Endothelial cell of umbilical vein (primary cell): ENCODE measurements around the gene LRRTM4. TPM values are rescaled to one million over a fixed set of nuclear protein-coding genes. Genes with fewer than 3 reads are reported as not detected.

Experiments
- BruUV-seq: library from RNA; stranded (reverse); fragments of 400-500 nt; replicated peaks from 2 replicates; lab custom pipeline; 2021; lab: Mats Ljungman, UMichigan
- CTCF ChIA-PET: fragments of 300-600, 350-600 bp; sonication (Branson Sonifier 250); formaldehyde crosslinking; loops from one replicate; lab custom pipeline; 2021; ENCODE audit warnings: antibody characterized with exemption, inconsistent platforms; lab: Charles Lee
- POLR2A ChIA-PET: fragments of 300-600, 350-600 bp; sonication (Branson Sonifier 250); formaldehyde crosslinking; loops from one replicate; lab custom pipeline; 2021; ENCODE audit warnings: antibody characterized with exemption, inconsistent platforms; lab: Charles Lee
- DNase-seq: peaks from one replicate; pipeline ENCODE4 v3.0.0-alpha.2; 2011; ENCODE audit warnings: low read depth, low spot score
- FAIRE-seq: peaks from 2 replicates; lab custom pipeline; 2011; peaks lifted over from hg19 to GRCh38; lab: Jason Lieb, UNC
- H2AFZ ChIP-seq: 2 replicates; pipeline ENCODE4 v1.6.0; 2012; ENCODE audit warnings: low read depth, low read length, control low read depth, inconsistent platforms
- H3K27ac ChIP-seq: 2 replicates; pipeline ENCODE4 v1.5.1; 2011; ENCODE audit warnings: low read depth, mild to moderate bottlenecking, control low read depth, low read length, moderate library complexity; ENCODE audit not compliant: insufficient read depth
- H3K27me3 ChIP-seq, 2 experiments: 2 replicates each; pipeline versions ENCODE4 v1.6.0 to v1.6.1; 2011; ENCODE audit warnings: low read length in 2 of 2, mixed read lengths in 1 of 2; ENCODE audit not compliant: control insufficient read depth in 2 of 2, insufficient read depth in 2 of 2
- H3K36me3 ChIP-seq, 2 experiments: 2 replicates in 1 of 2; 3 replicates in 1 of 2; pipeline ENCODE4 v1.5.1; 2011; ENCODE audit warnings: low read length in 2 of 2, mild to moderate bottlenecking in 1 of 2, moderate library complexity in 1 of 2; ENCODE audit not compliant: control insufficient read depth in 2 of 2, insufficient read depth in 2 of 2; ENCODE audit errors: extremely low read depth in 1 of 2
- H3K4me1 ChIP-seq: 3 replicates; pipeline ENCODE4 v1.5.1; 2011; ENCODE audit warnings: mild to moderate bottlenecking, low read length; ENCODE audit not compliant: control insufficient read depth, insufficient read depth; ENCODE audit errors: extremely low read depth
- H3K4me2 ChIP-seq: 2 replicates; pipeline ENCODE4 v1.6.1; 2011; ENCODE audit warnings: low read length, control low read depth, mixed read lengths; ENCODE audit not compliant: insufficient read depth
- H3K4me3 ChIP-seq, 3 experiments: fragments of 200-600 bp in 1 of 3; sonication (generic), shearing (Covaris generic) in 1 of 3; replicated peaks in 1 of 3; 2 replicates each; pipeline ENCODE4 v1.5.1; 2011 to 2016; ENCODE audit warnings: control low read depth in 3 of 3, low read length in 3 of 3, mild to moderate bottlenecking in 2 of 3, inconsistent platforms in 1 of 3, low read depth in 1 of 3, moderate library complexity in 1 of 3; ENCODE audit not compliant: insufficient read depth in 1 of 3
- H3K79me2 ChIP-seq: 2 replicates; pipeline ENCODE4 v1.6.0; 2012; ENCODE audit warnings: low read length, inconsistent platforms; ENCODE audit not compliant: control insufficient read depth, insufficient read depth
- H3K9ac ChIP-seq: replicated peaks from 2 replicates; pipeline ENCODE3; 2011; ENCODE audit warnings: low read length, control low read depth; ENCODE audit not compliant: insufficient read depth; ENCODE audit errors: extremely low read depth
- H3K9me1 ChIP-seq: replicated peaks from 3 replicates; pipeline ENCODE4 v1.6.0; 2011; ENCODE audit warnings: mild to moderate bottlenecking, low read length; ENCODE audit not compliant: control insufficient read depth, insufficient read depth; ENCODE audit errors: extremely low read depth
- H3K9me3 ChIP-seq: replicated peaks from 2 replicates; pipeline ENCODE4 v1.5.1; 2012; ENCODE audit warnings: low read length, inconsistent platforms; ENCODE audit not compliant: control insufficient read depth, insufficient read depth
- H4K20me1 ChIP-seq: replicated peaks from 2 replicates; pipeline ENCODE3; 2011; ENCODE audit warnings: mild to moderate bottlenecking, low read length; ENCODE audit not compliant: control insufficient read depth, insufficient read depth; ENCODE audit errors: extremely low read depth
- EZH2 ChIP-seq: IDR thresholded peaks from 2 replicates; pipeline ENCODE4 v1.6.1; 2012; ENCODE audit warnings: borderline replicate concordance, low read depth, mild to moderate bottlenecking, moderate library complexity, low read length, inconsistent platforms; ENCODE audit not compliant: severe bottlenecking
- FOS ChIP-seq: IDR thresholded peaks from 2 replicates; pipeline ENCODE4 v1.6.1; 2011; ENCODE audit warnings: mild to moderate bottlenecking, low read length, moderate library complexity, borderline replicate concordance; ENCODE audit not compliant: insufficient read depth
- GATA2 ChIP-seq: IDR thresholded peaks from 2 replicates; pipeline ENCODE4 v1.7.0; 2011; ENCODE audit warnings: low read depth, mild to moderate bottlenecking, moderate library complexity, mixed read lengths, low read length; ENCODE audit not compliant: insufficient read length, insufficient read depth
- JUN ChIP-seq: IDR thresholded peaks from 2 replicates; pipeline ENCODE4 v1.6.1; 2011; ENCODE audit warnings: borderline replicate concordance, low read depth; ENCODE audit not compliant: insufficient read length, insufficient read depth
- MAX ChIP-seq: IDR thresholded peaks from 2 replicates; pipeline ENCODE4 v1.6.1; 2011; ENCODE audit not compliant: insufficient read depth, insufficient read length
- MYC ChIP-seq: IDR thresholded peaks from one replicate; pipeline ENCODE4 v1.6.1; 2011; ENCODE audit warnings: mild to moderate bottlenecking, low read depth, low read length
- POLR2A ChIP-seq: IDR thresholded peaks from 2 replicates; pipeline ENCODE4 v1.6.1; 2012; ENCODE audit warnings: low read depth, mild to moderate bottlenecking, control low read depth, low read length
- POLR2AphosphoS5 ChIP-seq: IDR thresholded peaks from 2 replicates; pipeline ENCODE4 v1.6.1; 2012; ENCODE audit warnings: low read depth, mild to moderate bottlenecking, control low read depth, low read length, moderate library complexity; ENCODE audit not compliant: insufficient read depth
- dilution Hi-C: fragments of 300-500 bp; cut with MboI; formaldehyde crosslinking; loops from one replicate; pipeline ENCODE4 v1.15.0; 2019; ENCODE audit warnings: low sequenced_read_pairs; ENCODE audit not compliant: extremely low pct_ligation_motif_present
- intact Hi-C: fragments of 100-400 bp; cut with micrococcal nuclease; formaldehyde crosslinking; loops from one replicate; pipeline ENCODE4 v1.10.0; 2022
- polyA plus RNA-seq, 4 experiments: library from polyadenylated mRNA; depleted of rRNA in 3 of 4; stranded (reverse) in 3 of 4; unstranded in 1 of 4; fragments of >200 nt; gene quantifications; 2 replicates each; pipeline versions ENCODE4 v1.2.1 to v1.2.3, GENCODE V29; 2011 to 2012; ENCODE audit warnings: missing spikeins in 1 of 4
- total RNA-seq: library from RNA; stranded (reverse); gene quantifications from 2 replicates; pipeline ENCODE4 v1.2.3, GENCODE V29; 2021
- TF ChIP-seq, protein P1 (sequence below), 2 donors: IDR thresholded peaks; 1 replicate in 1 of 2; 2 replicates in 1 of 2; pipeline ENCODE4 v1.5.1; 2011; ENCODE audit warnings: low read length in 2 of 2, mild to moderate bottlenecking in 2 of 2, moderate library complexity in 2 of 2, control low read depth in 1 of 2, inconsistent platforms in 1 of 2, low read depth in 1 of 2; ENCODE audit not compliant: insufficient read depth in 1 of 2; ENCODE audit errors: extremely low read depth in 1 of 2

Gene LRRTM4
- total and polyA plus RNA-seq, 2 donors (not counting 3 experiments of a cell fraction or from before 2014, with no cell fraction given): not detected

GRCh38 chr2:76731157-76731556, 791.0 kb downstream of the LRRTM4 start:
- POLR2A ChIA-PET: no interaction called here
- TF ChIP-seq, protein P1, sequence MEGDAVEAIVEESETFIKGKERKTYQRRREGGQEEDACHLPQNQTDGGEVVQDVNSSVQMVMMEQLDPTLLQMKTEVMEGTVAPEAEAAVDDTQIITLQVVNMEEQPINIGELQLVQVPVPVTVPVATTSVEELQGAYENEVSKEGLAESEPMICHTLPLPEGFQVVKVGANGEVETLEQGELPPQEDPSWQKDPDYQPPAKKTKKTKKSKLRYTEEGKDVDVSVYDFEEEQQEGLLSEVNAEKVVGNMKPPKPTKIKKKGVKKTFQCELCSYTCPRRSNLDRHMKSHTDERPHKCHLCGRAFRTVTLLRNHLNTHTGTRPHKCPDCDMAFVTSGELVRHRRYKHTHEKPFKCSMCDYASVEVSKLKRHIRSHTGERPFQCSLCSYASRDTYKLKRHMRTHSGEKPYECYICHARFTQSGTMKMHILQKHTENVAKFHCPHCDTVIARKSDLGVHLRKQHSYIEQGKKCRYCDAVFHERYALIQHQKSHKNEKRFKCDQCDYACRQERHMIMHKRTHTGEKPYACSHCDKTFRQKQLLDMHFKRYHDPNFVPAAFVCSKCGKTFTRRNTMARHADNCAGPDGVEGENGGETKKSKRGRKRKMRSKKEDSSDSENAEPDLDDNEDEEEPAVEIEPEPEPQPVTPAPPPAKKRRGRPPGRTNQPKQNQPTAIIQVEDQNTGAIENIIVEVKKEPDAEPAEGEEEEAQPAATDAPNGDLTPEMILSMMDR (IDR thresholded peaks at IDR 0.05; ENCODE audit: extremely low read depth in 1 of 2, insufficient read depth in 1 of 2, low read depth in 1 of 2, low read length in 2 of 2): no peak
- no peak for TF ChIP-seq MAX
- no peak for TF ChIP-seq JUN
- TF ChIP-seq MYC: no peak
- no peak for FAIRE-seq

GRCh38 chr2:76730021-76730420, 792.2 kb downstream of the LRRTM4 start:
- Histone ChIP-seq H3K79me2 (no peaks in the 10 kb centered on the region), H3K9me3 (no peaks in the 10 kb centered on the region), H2AFZ (no peak overlapping the region), H4K20me1 (no peaks in the 10 kb centered on the region), H3K4me1 (no peaks in the 10 kb centered on the region), H3K36me3 (no peaks in the 10 kb centered on the region), H3K27me3 (no peaks in the 10 kb centered on the region), H3K27ac (no peak overlapping the region), H3K9me1 (no peaks in the 10 kb centered on the region), H3K4me3 (no peak overlapping the region), H3K9ac (no peak overlapping the region), H3K4me2 (no peak overlapping the region)
- ChIA-PET POLR2A (no interaction called here), CTCF (no interaction called here)
- dilution Hi-C loops: no loop called here
- FAIRE-seq (no peak), DNase-seq (no peak)
- intact Hi-C loops: no loop called here
- no TSS peak for BruUV-seq
- TF ChIP-seq JUN (no peak), GATA2 (no peak), MYC (no peak), FOS (no peak), EZH2 (no peak), MAX (no peak), POLR2AphosphoS5 (no peak), POLR2A (no peak)
- TF ChIP-seq, protein P1 (IDR thresholded peaks at IDR 0.05; ENCODE audit: extremely low read depth in 1 of 2, insufficient read depth in 1 of 2, low read depth in 1 of 2, low read length in 2 of 2): no peak

More at GRCh38 chr2:76731157-76731556, 791.0 kb downstream of the LRRTM4 start:
- H3K9ac ChIP-seq: no peak overlapping the region
- CTCF ChIA-PET: no interaction called here
- no peak overlapping the region for H3K4me3 ChIP-seq
- dilution Hi-C loops: no loop called here
- H3K27me3 ChIP-seq: no peaks in the 10 kb centered on the region
- DNase-seq: no peak
- H3K36me3 ChIP-seq: no peaks in the 10 kb centered on the region
- no peaks in the 10 kb centered on the region for H3K9me3 ChIP-seq
- no peak overlapping the region for H3K27ac ChIP-seq
- intact Hi-C loops: no loop called here
- no TSS peak for BruUV-seq
- no peak overlapping the region for H3K4me2 ChIP-seq
- H3K79me2 ChIP-seq: no peaks in the 10 kb centered on the region
- H3K9me1 ChIP-seq: no peaks in the 10 kb centered on the region
- no peaks in the 10 kb centered on the region for H4K20me1 ChIP-seq
- H2AFZ ChIP-seq: no peak overlapping the region
- H3K4me1 ChIP-seq: no peaks in the 10 kb centered on the region
